LNCaP clone FGC (cell line): ENCODE data around the gene CACNA2D3.

ENCODE experiments used
- DNase-seq: peaks from one replicate; pipeline ENCODE4 v3.0.0-alpha.2; 2011; ENCODE audit warnings: low read depth
- H3K4me3 ChIP-seq: 2 replicates; pipeline ENCODE4 v1.5.1; 2011; ENCODE audit warnings: mild to moderate bottlenecking, low read depth, low read length, control low read depth
- CTCF ChIP-seq: IDR thresholded peaks from 2 replicates; pipeline ENCODE4 v1.5.1; 2012; ENCODE audit warnings: mild to moderate bottlenecking; ENCODE audit not compliant: control insufficient read depth, insufficient read depth; ENCODE audit errors: extremely low read depth

The CACNA2D3 gene

GRCh38 chr3:55065331-55065730, 943.0 kb downstream of the CACNA2D3 start:
- no peak for TF ChIP-seq CTCF
- DNase-seq = no peak
- no peak overlapping the region for H3K4me3 ChIP-seq

GRCh38 chr3:55066551-55067047, 944.2 kb downstream of the CACNA2D3 start:
- H3K4me3 ChIP-seq = no peak overlapping the region
- TF ChIP-seq CTCF = no peak
- DNase-seq = no peak

- DNase-seq = no peak
- no peak for TF ChIP-seq CTCF
These were observed 947.6 kb downstream of the CACNA2D3 start for GRCh38 chr3:55069950-55070349.

GRCh38 chr3:55074796-55075195, 952.4 kb downstream of the CACNA2D3 start:
- H3K4me3 ChIP-seq = no peak overlapping the region
- DNase-seq = no peak
- TF ChIP-seq CTCF = no peak

More at GRCh38 chr3:55069950-55070349, 947.6 kb downstream of the CACNA2D3 start:
- no peak overlapping the region for H3K4me3 ChIP-seq

- no peak for DNase-seq
- no peak overlapping the region for H3K4me3 ChIP-seq
- no peak for TF ChIP-seq CTCF
These were observed 953.5 kb downstream of the CACNA2D3 start for GRCh38 chr3:55075846-55076245.

- no peak for TF ChIP-seq CTCF
- no peak for DNase-seq
- no peak overlapping the region for H3K4me3 ChIP-seq
These were observed 955.4 kb downstream of the CACNA2D3 start for GRCh38 chr3:55077726-55078125.

- TF ChIP-seq CTCF = no peak
- H3K4me3 ChIP-seq = no peak overlapping the region
- DNase-seq = no peak
These were observed 956.5 kb downstream of the CACNA2D3 start for GRCh38 chr3:55078876-55079275.
